GM19099 (cell line): ENCODE data around the gene GSG1.
A peak's percentile ranks its signal among the peaks of the same experiment; 100 is the strongest.

ENCODE experiments used
- POLR2A ChIP-seq: IDR thresholded peaks from 3 replicates; pipeline ENCODE4 v1.6.1; 2011; ENCODE audit warnings: low read depth; ENCODE audit not compliant: insufficient read length; ENCODE audit errors: extremely low read depth

GSG1 gene

GRCh38 chr12:13052421-13052820 is 51.0 kb downstream of the GSG1 start:
- TF ChIP-seq POLR2A = no peak

GRCh38 chr12:13049816-13050215 is 53.7 kb downstream of the GSG1 start:
- TF ChIP-seq POLR2A = no peak

GRCh38 chr12:13046964-13047363 is 56.5 kb downstream of the GSG1 start:
- TF ChIP-seq POLR2A = no peak

- TF ChIP-seq POLR2A = no peak
Observed at GRCh38 chr12:13045816-13046215, 57.7 kb downstream of the GSG1 start.

GRCh38 chr12:13044906-13045299 is 58.6 kb downstream of the GSG1 start:
- no peak for TF ChIP-seq POLR2A

GRCh38 chr12:13044002-13044905 is 59.2 kb downstream of the GSG1 start, which contains the start of gene FAM234B:
FAM234B (plus strand) TSS chr12:13044381; CDS start chr12:13044404, 23 bp downstream.
- peak; percentile 57 for TF ChIP-seq POLR2A

GRCh38 chr12:13042666-13043230 is 60.7 kb downstream of the GSG1 start:
- no peak for TF ChIP-seq POLR2A

GRCh38 chr12:13041224-13041623 is 62.2 kb downstream of the GSG1 start:
- TF ChIP-seq POLR2A = no peak

GRCh38 chr12:13039328-13039956 is 64.0 kb downstream of the GSG1 start:
- no peak for TF ChIP-seq POLR2A

GRCh38 chr12:13038491-13039161 is 64.8 kb downstream of the GSG1 start:
- no peak for TF ChIP-seq POLR2A

GRCh38 chr12:13036881-13037280 is 66.6 kb downstream of the GSG1 start:
- no peak for TF ChIP-seq POLR2A
